HCT116 (cell line): ENCODE data around the gene NT5C1B. TPM values are rescaled to one million over a fixed set of nuclear protein-coding genes. Genes with fewer than 3 reads are reported as not detected.

ENCODE experiments used
- ATAC-seq: fragments of 200-7000 bp; cut with Tn5 transposase; 2 replicates; pipeline ENCODE4 v1.9.1; 2020; ENCODE audit warnings: mild to moderate bottlenecking, moderate library complexity
- BruUV-seq: library from RNA; stranded (reverse); fragments of 400-500 nt; replicated peaks from 2 replicates; lab custom pipeline; 2021; lab: Mats Ljungman, UMichigan
- CTCF ChIA-PET: fragments of 300-600 bp; sonication (Branson Sonifier 250); formaldehyde crosslinking; loops from one replicate; lab custom pipeline; 2021; ENCODE audit warnings: antibody characterized with exemption; lab: Charles Lee
- POLR2A ChIA-PET: fragments of 300-600, 350-600 bp; sonication (Branson Sonifier 250); formaldehyde crosslinking; loops from one replicate; lab custom pipeline; 2021; ENCODE audit warnings: antibody characterized with exemption; lab: Charles Lee
- RAD21 ChIA-PET, 2 experiments: fragments of 300-600 bp; sonication (Branson Sonifier 250); formaldehyde crosslinking; loops; one replicate each; lab custom pipeline; 2023; ENCODE audit warnings: low total read pairs in 2 of 2; ENCODE audit not compliant: uncharacterized antibody in 2 of 2, unreplicated experiment in 2 of 2, low non-redundant PET in 1 of 2; lab: Charles Lee
- DNase-seq: peaks from one replicate; pipeline ENCODE4 v3.0.0-alpha.2; 2010; ENCODE audit warnings: low read depth, low spot score
- H2AFZ ChIP-seq: fragments of 200-600 bp; shearing (Covaris generic), sonication (generic); 2 replicates; pipeline ENCODE4 v1.6.1; 2017; ENCODE audit warnings: low read depth, mixed run types, mixed read lengths, antibody characterized with exemption, low read length; ENCODE audit not compliant: poor library complexity, severe bottlenecking
- H3K27ac ChIP-seq: 2 replicates; pipeline ENCODE4 v1.5.1; 2012; ENCODE audit warnings: low read depth, low read length
- H3K27me3 ChIP-seq: fragments of 200-600 bp; sonication (generic); 2 replicates; pipeline ENCODE4 v1.6.1; 2016; ENCODE audit warnings: mixed run types, low read length, mixed read lengths; ENCODE audit not compliant: insufficient read depth
- H3K36me3 ChIP-seq, 2 experiments: fragments of 200-500 bp in 1 of 2; fragments of 200-600 bp in 1 of 2; sonication (Bioruptor generic) in 1 of 2; sonication (generic) in 1 of 2; 2 replicates each; pipeline versions ENCODE4 v1.5.1 to v1.6.1; 2014 to 2016; ENCODE audit warnings: low read length in 2 of 2, inconsistent platforms in 1 of 2, mixed read lengths in 1 of 2, mixed run types in 1 of 2; ENCODE audit not compliant: insufficient read depth in 2 of 2, control insufficient read depth in 1 of 2
- H3K4me1 ChIP-seq, 2 experiments: fragments of 200-600 bp in 1 of 2; sonication (generic) in 1 of 2; 2 replicates each; pipeline versions ENCODE4 v1.5.1 to v1.6.1; 2012 to 2017; ENCODE audit warnings: low read length in 2 of 2, inconsistent platforms in 1 of 2, mild to moderate bottlenecking in 1 of 2, mixed read lengths in 1 of 2, mixed run types in 1 of 2, moderate library complexity in 1 of 2; ENCODE audit not compliant: insufficient read depth in 2 of 2, control insufficient read depth in 1 of 2
- H3K4me2 ChIP-seq: fragments of 200-600 bp; sonication (generic); 2 replicates; pipeline ENCODE4 v1.6.1; 2017; ENCODE audit warnings: mixed run types, low read length, mixed read lengths
- H3K4me3 ChIP-seq, 2 experiments: fragments of 200-600 bp in 1 of 2; sonication (generic) in 1 of 2; replicated peaks in 1 of 2; 2 replicates each; pipeline ENCODE4 v1.5.1; 2011 to 2016; ENCODE audit warnings: low read length in 2 of 2, control low read depth in 1 of 2, low read depth in 1 of 2, mild to moderate bottlenecking in 1 of 2, mixed read lengths in 1 of 2, mixed run types in 1 of 2
- H3K79me2 ChIP-seq: fragments of 200-600 bp; sonication (generic); 2 replicates; pipeline ENCODE4 v1.6.1; 2017; ENCODE audit warnings: mild to moderate bottlenecking, mixed run types, low read length, moderate library complexity, mixed read lengths; ENCODE audit not compliant: insufficient read depth
- H3K9ac ChIP-seq: fragments of 200-600 bp; sonication (generic); 2 replicates; pipeline ENCODE4 v1.6.1; 2016; ENCODE audit warnings: low read length, mixed read lengths
- H3K9me2 ChIP-seq: fragments of 200-600 bp; sonication (generic), shearing (Covaris generic); 2 replicates; pipeline ENCODE4 v1.6.1; 2017; ENCODE audit warnings: mixed run types, mild to moderate bottlenecking, moderate library complexity; ENCODE audit not compliant: insufficient read depth
- H3K9me3 ChIP-seq, 2 experiments: fragments of 200-500 bp in 1 of 2; fragments of 200-600 bp in 1 of 2; sonication (Bioruptor generic) in 1 of 2; sonication (generic) in 1 of 2; 2 replicates each; pipeline ENCODE4 v1.6.1; 2014 to 2017; ENCODE audit warnings: low read length in 2 of 2, mixed read lengths in 2 of 2, inconsistent platforms in 1 of 2, low read depth in 1 of 2, mild to moderate bottlenecking in 1 of 2, mixed run types in 1 of 2, moderate library complexity in 1 of 2; ENCODE audit not compliant: control insufficient read depth in 1 of 2, insufficient read depth in 1 of 2
- H4K20me1 ChIP-seq: fragments of 200-600 bp; sonication (generic), shearing (Covaris generic); 2 replicates; pipeline ENCODE4 v1.6.1; 2017; ENCODE audit warnings: mixed run types, mild to moderate bottlenecking, moderate library complexity; ENCODE audit not compliant: insufficient read depth
- CBX3 ChIP-seq: IDR thresholded peaks from 2 replicates; pipeline ENCODE4 v1.6.1; 2012; ENCODE audit warnings: low read depth
- CEBPB ChIP-seq: IDR thresholded peaks from 2 replicates; pipeline ENCODE4 v1.6.1; 2012; ENCODE audit warnings: low read depth
- CTCF ChIP-seq, 3 experiments: fragments of 200-600 bp in 1 of 3; sonication (generic) in 1 of 3; IDR thresholded peaks in 2 of 3; conservative IDR thresholded peaks in 1 of 3; 2 replicates each; pipeline ENCODE4 v1.5.1; 2012 to 2017; ENCODE audit warnings: low read depth in 2 of 3, low read length in 2 of 3, antibody characterized with exemption in 1 of 3, borderline replicate concordance in 1 of 3, control low read depth in 1 of 3, mild to moderate bottlenecking in 1 of 3, mixed read lengths in 1 of 3, mixed run types in 1 of 3, moderate library complexity in 1 of 3; ENCODE audit not compliant: insufficient read depth in 1 of 3
- ELF1 ChIP-seq: IDR thresholded peaks from 2 replicates; pipeline ENCODE4 v1.6.1; 2012; ENCODE audit warnings: low read depth, borderline replicate concordance
- EZH2 ChIP-seq: fragments of 200-600 bp; sonication (generic); IDR thresholded peaks from 2 replicates; pipeline ENCODE4 v1.6.1; 2017; ENCODE audit warnings: antibody characterized with exemption, mixed run types
- EZH2phosphoT487 ChIP-seq: fragments of 200-600 bp; IDR thresholded peaks from 2 replicates; pipeline ENCODE4 v1.6.1; 2018; ENCODE audit warnings: antibody characterized with exemption, borderline replicate concordance
- FOSL1 ChIP-seq: IDR thresholded peaks from 2 replicates; pipeline ENCODE4 v1.6.1; 2012; ENCODE audit warnings: low read depth
- JUND ChIP-seq: IDR thresholded peaks from 2 replicates; pipeline ENCODE4 v1.6.1; 2012
- POLR2A ChIP-seq: IDR thresholded peaks from 2 replicates; pipeline ENCODE4 v1.7.0; 2011; ENCODE audit warnings: borderline replicate concordance; ENCODE audit not compliant: insufficient read depth, insufficient read length; ENCODE audit errors: extremely low read depth
- POLR2AphosphoS5 ChIP-seq: IDR thresholded peaks from 2 replicates; pipeline ENCODE4 v1.6.1; 2011; ENCODE audit warnings: mild to moderate bottlenecking, low read depth, low read length, moderate library complexity
- RAD21 ChIP-seq: IDR thresholded peaks from 2 replicates; pipeline ENCODE4 v1.6.1; 2012; ENCODE audit warnings: low read depth, mild to moderate bottlenecking
- REST ChIP-seq: IDR thresholded peaks from 2 replicates; pipeline ENCODE4 v1.6.1; 2012; ENCODE audit warnings: low read depth
- SIN3A ChIP-seq: IDR thresholded peaks from 2 replicates; pipeline ENCODE4 v1.6.1; 2012; ENCODE audit warnings: low read depth
- SP1 ChIP-seq: IDR thresholded peaks from 2 replicates; pipeline ENCODE4 v1.6.1; 2012; ENCODE audit warnings: low read depth
- SRF ChIP-seq: IDR thresholded peaks from 2 replicates; pipeline ENCODE4 v1.6.1; 2012; ENCODE audit warnings: low read depth
- TCF7L2 ChIP-seq: IDR thresholded peaks from 2 replicates; pipeline ENCODE4 v1.7.0; 2011; ENCODE audit warnings: borderline replicate concordance, inconsistent platforms; ENCODE audit not compliant: insufficient read depth, insufficient read length; ENCODE audit errors: extremely low read depth
- YY1 ChIP-seq: IDR thresholded peaks from 2 replicates; pipeline ENCODE4 v1.6.1; 2011; ENCODE audit warnings: low read length, low read depth, moderate library complexity, mild to moderate bottlenecking; ENCODE audit not compliant: insufficient replicate concordance; ENCODE audit errors: extremely low read depth
- ZNF274 ChIP-seq: fragments of 200-500 bp; sonication (Bioruptor generic); IDR thresholded peaks from 2 replicates; pipeline ENCODE4 v1.6.1; 2014; ENCODE audit warnings: mild to moderate bottlenecking, low read depth, low read length, inconsistent platforms
- intact Hi-C: fragments of 100-400 bp; cut with micrococcal nuclease; formaldehyde crosslinking; loops from 2 replicates; pipeline ENCODE4 v1.10.0; 2022
- total RNA-seq: library from RNA; stranded (reverse); gene quantifications from one replicate; pipeline ENCODE4 v1.2.1, GENCODE V29; 2021; ENCODE audit not compliant: unreplicated experiment
- TF ChIP-seq, protein P1 (sequence below): IDR thresholded peaks from 2 replicates; pipeline ENCODE4 v1.6.1; 2012
- TF ChIP-seq, protein P2 (sequence below): IDR thresholded peaks from 2 replicates; pipeline ENCODE4 v1.6.1; 2012

Gene NT5C1B
- total RNA-seq, 1 experiment from 2014 or later: not detected

GRCh38 chr2:18610651-18611050, 21.3 kb upstream of the NT5C1B start:
- CTCF ChIA-PET: no interaction called here
- no peaks in the 10 kb centered on the region for H4K20me1 ChIP-seq
- TF ChIP-seq ELF1 (no peak), POLR2AphosphoS5 (no peak), POLR2A (no peak), EZH2 (no peak), REST (no peak), CEBPB (no peak), FOSL1 (no peak), SRF (no peak), CTCF (IDR thresholded peaks at IDR 0.05 in 2 of 3, conservative IDR thresholded peaks at IDR 0.05 in 1 of 3; ENCODE audit: borderline replicate concordance in 1 of 3, insufficient read depth in 1 of 3, low read depth in 2 of 3, low read length in 2 of 3) (no peak), RAD21 (no peak), YY1 (no peak), SP1 (no peak), TCF7L2 (no peak), SIN3A (no peak), CBX3 (no peak), EZH2phosphoT487 (no peak), ZNF274 (no peak), JUND (no peak)
- TF ChIP-seq, protein P1, sequence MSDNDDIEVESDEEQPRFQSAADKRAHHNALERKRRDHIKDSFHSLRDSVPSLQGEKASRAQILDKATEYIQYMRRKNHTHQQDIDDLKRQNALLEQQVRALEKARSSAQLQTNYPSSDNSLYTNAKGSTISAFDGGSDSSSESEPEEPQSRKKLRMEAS: no peak
- TF ChIP-seq, protein P2, sequence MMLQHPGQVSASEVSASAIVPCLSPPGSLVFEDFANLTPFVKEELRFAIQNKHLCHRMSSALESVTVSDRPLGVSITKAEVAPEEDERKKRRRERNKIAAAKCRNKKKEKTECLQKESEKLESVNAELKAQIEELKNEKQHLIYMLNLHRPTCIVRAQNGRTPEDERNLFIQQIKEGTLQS: no peak
- no peaks in the 10 kb centered on the region for H3K36me3 ChIP-seq
- intact Hi-C loops: no loop called here
- POLR2A ChIA-PET: no interaction called here
- H3K9me2 ChIP-seq: no peaks in the 10 kb centered on the region
- DNase-seq (no peak), ATAC-seq (no peak)
- H3K9ac ChIP-seq: no peak overlapping the region
- 0 out of 2 replicates have a peak, but pooled peaks cover 3% of the 10 kb centered on the region for H3K27me3 ChIP-seq
- H3K4me2 ChIP-seq: no peak overlapping the region
- no peak overlapping the region for H3K4me3 ChIP-seq
- no peaks in the 10 kb centered on the region for H3K9me3 ChIP-seq
- H2AFZ ChIP-seq: no peak overlapping the region
- no peaks in the 10 kb centered on the region for H3K79me2 ChIP-seq
- no peak overlapping the region for H3K27ac ChIP-seq
- BruUV-seq: no TSS peak
- RAD21 ChIA-PET: no interaction called here
- H3K4me1 ChIP-seq: no peaks in the 10 kb centered on the region
